ENCODE measurements around the gene GAS2L2. TPM values are rescaled to one million over a fixed set of nuclear protein-coding genes. Genes with fewer than 3 reads are reported as not detected.
"Not testable (repeated sequence)": the region's sequence is repeated elsewhere in the genome, so short reads cannot be mapped to it uniquely, and the experiment has no call there.

The GAS2L2 gene
- total RNA-seq, 1 experiment from 2014 or later: 0.15 TPM

GRCh38 chr17:35752471-35752870, 568 bp downstream of the GAS2L2 start (continued):
- TF ChIP-seq ARID4B (CRISPR knock-in tag; IDR thresholded peaks at IDR 0.05; ENCODE audit: borderline replicate concordance) (no peak), NFE2L1 (CRISPR knock-in tag; IDR thresholded peaks at IDR 0.05) (no peak), JAZF1 (CRISPR knock-in tag; IDR thresholded peaks at IDR 0.05) (no peak), USF1 (CRISPR knock-in tag; IDR thresholded peaks at IDR 0.05) (no peak), GTF2I (CRISPR knock-in tag; conservative IDR thresholded peaks at IDR 0.05) (no peak)

GRCh38 chr17:35751541-35751940, 1.5 kb downstream of the GAS2L2 start:
- H3K27ac Mint-ChIP-seq; H3K36me3 Mint-ChIP-seq; H3K4me3 Mint-ChIP-seq; POLR2A ChIA-PET; H3K9me3 Mint-ChIP-seq; ATAC-seq; DNase-seq (ENCODE audit: low spot score): not testable (repeated sequence)
- peaks cover 36% of the 10 kb centered on the region for H3K27me3 Mint-ChIP-seq (ENCODE audit: low read depth)
- CTCF ChIA-PET: interaction anchor here (0.7 to 8.3 kb wide), 3 partner anchors 12 to 827 kb away, joined by 3 to 100 read pairs (median 3); partner anchors contain the start of gene C17orf50
- H3K4me1 Mint-ChIP-seq: peaks cover 26% of the 10 kb centered on the region

GRCh38 chr17:35750526-35751395, 2.3 kb downstream of the GAS2L2 start:
- no peak for DNase-seq (ENCODE audit: low spot score)
- Mint-ChIP-seq H3K9me3 (no peaks in the 10 kb centered on the region), H3K27me3 (ENCODE audit: low read depth) (peaks cover 36% of the 10 kb centered on the region), H3K4me3 (peak overlapping the region; percentile 65), H3K36me3 (no peaks in the 10 kb centered on the region), H3K4me1 (peaks cover 26% of the 10 kb centered on the region), H3K27ac (no peak overlapping the region)
- TF ChIP-seq SMAD4 (CRISPR knock-in tag; IDR thresholded peaks at IDR 0.05): no peak
- TF ChIP-seq TEAD1 (CRISPR knock-in tag; IDR thresholded peaks at IDR 0.05): no peak
- TF ChIP-seq ESRRA (CRISPR knock-in tag; IDR thresholded peaks at IDR 0.05; ENCODE audit: borderline replicate concordance): peak; percentile 66; the same call in 1 of the 2 replicates
- no peak for TF ChIP-seq NR3C1 (CRISPR knock-in tag; conservative IDR thresholded peaks at IDR 0.05; ENCODE audit: low read depth)
- no peak for TF ChIP-seq ELF4 (CRISPR knock-in tag; IDR thresholded peaks at IDR 0.05; ENCODE audit: low read depth)
- TF ChIP-seq MAX (CRISPR knock-in tag; IDR thresholded peaks at IDR 0.05): 0 out of 2 replicates have a peak, but pooled peaks have one; percentile 9
- no peak for ATAC-seq
- ChIA-PET CTCF (interaction anchor here (0.6 to 8.3 kb wide), 15 partner anchors 10 to 828 kb away, joined by 3 to 100 read pairs (median 5); partner anchors contain the start of genes C17orf50, RASL10B and TAF15), POLR2A (interaction anchor here (1.1 kb wide), 1 partner anchor 14 kb away, joined by 4 read pairs; no protein-coding TSS in a partner anchor)

- Mint-ChIP-seq H3K27me3 (ENCODE audit: low read depth) (peaks cover 36% of the 10 kb centered on the region), H3K27ac (no peak overlapping the region), H3K4me3 (peak overlapping the region; percentile 65), H3K36me3 (no peaks in the 10 kb centered on the region), H3K4me1 (peaks cover 26% of the 10 kb centered on the region), H3K9me3 (no peaks in the 10 kb centered on the region)
- ChIA-PET POLR2A (interaction anchor here (1.1 kb wide), 1 partner anchor 15 kb away, joined by 4 read pairs; no protein-coding TSS in a partner anchor), CTCF (interaction anchor here (0.7 to 8.3 kb wide), 14 partner anchors 9 to 436 kb away, joined by 3 to 100 read pairs (median 4); partner anchors contain the start of genes C17orf50, RASL10B, SLFN12L and TAF15)
- ATAC-seq (peak; percentile 48), DNase-seq (ENCODE audit: low spot score) (peak; percentile 44)
- TF ChIP-seq ATF2 (CRISPR knock-in tag; IDR thresholded peaks at IDR 0.05; ENCODE audit: borderline replicate concordance, low read depth) (no peak), ZNF121 (CRISPR knock-in tag; IDR thresholded peaks at IDR 0.05) (no peak), MAX (CRISPR knock-in tag; IDR thresholded peaks at IDR 0.05) (peak; percentile 67; the same call in 1 of the 2 replicates), JUN (CRISPR knock-in tag; IDR thresholded peaks at IDR 0.05) (no peak)
Measured at GRCh38 chr17:35749560-35750412, 3.3 kb downstream of the GAS2L2 start.
